VCaP (cell line): ENCODE data around the gene SEC14L6.
"Not testable (repeated sequence)": the region's sequence is repeated elsewhere in the genome, so short reads cannot be mapped to it uniquely, and the experiment has no call there.

Source experiments
- H3K27ac ChIP-seq: fragments of 450-650 bp; 2 replicates; pipeline ENCODE4 v1.5.1; 2017
- CTCF ChIP-seq: fragments of 450-650 bp; conservative IDR thresholded peaks from 2 replicates; pipeline ENCODE4 v1.5.1; 2017; ENCODE audit warnings: mild to moderate bottlenecking, moderate library complexity

Gene SEC14L6

DNA sequence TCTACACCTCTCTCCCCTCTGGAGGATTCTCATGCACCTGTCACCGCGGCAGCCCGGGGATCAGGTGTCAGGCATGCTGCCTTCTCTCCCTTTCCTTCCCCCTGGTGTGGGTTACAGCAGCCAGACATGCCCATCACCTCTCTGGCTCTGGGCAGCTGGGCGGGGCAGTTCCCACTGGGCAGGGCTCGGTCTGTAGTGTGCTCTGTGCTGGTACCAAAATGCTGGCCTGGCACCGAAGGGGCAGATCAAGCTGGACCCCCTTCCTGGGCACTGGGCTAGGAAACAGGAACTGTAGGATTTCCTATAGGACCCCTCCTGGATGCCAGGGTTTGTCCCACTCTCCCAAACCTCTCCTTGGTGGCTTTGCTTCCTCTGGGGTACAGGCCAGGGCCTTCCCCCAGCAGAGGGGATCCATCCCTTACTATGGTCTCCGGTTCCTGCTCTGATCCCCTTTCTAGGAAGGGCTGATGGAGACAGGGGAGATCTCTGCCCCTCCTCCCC is 27.1 kb upstream of the SEC14L6 start:
- TF ChIP-seq CTCF = no peak

DNA sequence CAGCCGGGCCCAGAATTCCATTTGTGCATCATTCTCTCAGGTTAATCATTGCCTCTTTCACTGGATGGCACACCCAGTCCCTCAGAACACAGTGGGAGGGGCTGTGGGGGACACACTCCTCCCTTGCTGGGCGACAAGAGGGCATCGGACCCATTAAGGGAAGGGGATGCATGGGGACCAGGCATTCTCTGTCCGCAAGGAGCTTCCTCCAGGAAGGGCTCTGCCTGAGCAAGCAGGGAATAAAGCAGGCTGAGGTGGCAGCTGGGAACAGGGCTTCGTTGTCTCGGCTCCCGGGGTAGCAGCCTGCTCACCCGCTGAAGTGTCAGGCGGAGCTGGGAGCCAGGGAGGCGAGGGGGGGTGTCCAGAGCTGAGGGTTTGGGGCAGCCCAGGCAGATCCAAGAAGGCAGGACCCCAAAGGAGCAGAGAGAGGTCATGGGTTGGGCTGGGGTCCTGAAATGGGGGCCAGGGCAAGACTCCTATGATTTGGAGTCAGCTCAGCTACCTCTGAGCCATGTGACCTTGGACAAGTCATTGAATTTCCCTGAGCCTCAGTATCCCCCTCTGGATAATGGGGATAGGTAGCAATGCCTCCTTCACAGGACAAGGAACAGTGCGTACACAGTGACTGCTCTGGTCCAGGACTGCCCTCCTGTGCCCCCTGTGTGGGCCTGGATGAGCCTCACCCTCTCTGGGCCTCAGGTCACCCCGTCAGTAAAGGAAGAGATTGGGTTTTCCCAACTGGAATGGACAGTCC is 26.5 kb upstream of the SEC14L6 start:
- TF ChIP-seq CTCF = no peak
- no peak overlapping the region for H3K27ac ChIP-seq

More for the DNA sequence above, 27.1 kb upstream of the SEC14L6 start:
- no peak overlapping the region for H3K27ac ChIP-seq

GRCh38 chr22:30572210-30572609 is 25.7 kb upstream of the SEC14L6 start:
- no peak overlapping the region for H3K27ac ChIP-seq
- no peak for TF ChIP-seq CTCF

- no peak for TF ChIP-seq CTCF
Measured at GRCh38 chr22:30569674-30570202, 23.2 kb upstream of the SEC14L6 start.

GRCh38 chr22:30568137-30568805 is 21.7 kb upstream of the SEC14L6 start:
- no peak for TF ChIP-seq CTCF
- H3K27ac ChIP-seq = no peak overlapping the region

More at GRCh38 chr22:30569674-30570202, 23.2 kb upstream of the SEC14L6 start:
- H3K27ac ChIP-seq = no peak overlapping the region

- H3K27ac ChIP-seq = not testable (repeated sequence)
Measured at GRCh38 chr22:30567277-30567676, 20.7 kb upstream of the SEC14L6 start.

DNA sequence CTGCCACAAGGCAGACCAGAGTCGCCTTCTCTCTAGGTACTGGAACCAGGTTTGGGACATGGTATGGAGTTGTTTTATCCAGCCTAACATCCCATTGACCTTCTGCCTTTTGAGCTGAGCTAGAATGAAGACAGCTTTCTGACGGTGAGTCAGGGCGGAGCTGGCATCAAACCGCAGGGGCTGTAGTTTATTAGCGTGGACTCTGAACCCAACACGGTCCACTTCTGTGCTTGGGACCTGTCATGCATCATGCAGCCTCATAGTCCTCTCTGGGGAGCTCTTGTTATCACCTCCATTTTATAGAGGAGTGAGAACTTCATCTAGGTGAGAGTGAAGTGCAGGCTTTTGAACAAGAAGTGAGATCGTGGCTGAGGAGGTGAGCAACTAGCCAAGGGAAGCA is 19.6 kb upstream of the SEC14L6 start:
- TF ChIP-seq CTCF = no peak
- no peak overlapping the region for H3K27ac ChIP-seq

DNA sequence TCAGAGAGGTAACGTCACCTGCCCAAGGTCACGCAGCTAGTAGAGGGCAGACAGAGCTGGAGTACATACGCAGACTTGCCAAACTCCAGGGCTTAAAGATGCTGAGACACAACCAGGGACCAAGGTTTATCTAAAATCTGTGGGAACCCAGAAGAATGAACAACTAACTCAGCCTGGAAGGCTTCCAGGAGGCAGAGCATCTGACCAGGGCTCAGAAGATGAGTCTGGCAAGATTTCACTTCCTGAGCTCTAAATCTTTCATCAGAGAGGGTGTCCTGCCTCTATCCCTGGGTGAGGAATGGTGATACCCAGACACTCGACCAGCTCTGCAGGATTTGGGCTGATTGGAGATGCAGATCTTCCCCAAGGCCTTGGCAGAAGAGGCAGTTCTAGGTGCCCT is 18.8 kb upstream of the SEC14L6 start:
- H3K27ac ChIP-seq = no peak overlapping the region
- no peak for TF ChIP-seq CTCF
